Stimulated activated CD8-positive, alpha-beta memory T cell treated with anti-CD3 and anti-CD28 coated beads, Interleukin-2, amount 100 ng/mL, for 1 hour (primary cell): ENCODE measurements around the gene HOGA1.
"Not testable (repeated sequence)": the region's sequence is repeated elsewhere in the genome, so short reads cannot be mapped to it uniquely, and the experiment has no call there.

Experiments
- DNase-seq, 2 donors: peaks; one replicate each; pipeline ENCODE4 v3.0.0-alpha.2; 2020; ENCODE audit warnings: low read depth in 2 of 2

HOGA1 gene

DNA sequence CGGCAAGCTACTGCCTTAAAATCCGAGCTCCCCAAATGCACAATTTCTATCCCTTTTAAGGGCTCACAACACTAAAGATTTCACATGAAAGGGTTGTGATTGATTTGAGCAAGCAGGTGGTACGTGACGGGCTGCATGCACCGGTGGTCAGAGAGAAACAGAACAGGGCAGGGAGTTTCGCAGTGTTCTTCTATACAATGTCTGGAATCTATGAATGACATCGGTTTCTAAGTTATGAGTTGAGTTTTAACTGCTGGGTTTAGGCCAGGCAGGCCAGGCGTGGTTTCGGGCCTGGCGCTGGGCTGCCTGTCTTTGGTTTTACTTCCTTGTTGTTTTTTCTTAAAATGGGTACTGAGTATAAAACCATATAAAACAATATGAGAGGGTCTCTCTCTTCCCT lies 28.6 kb upstream of the HOGA1 start:
- DNase-seq = not testable (repeated sequence)

DNA sequence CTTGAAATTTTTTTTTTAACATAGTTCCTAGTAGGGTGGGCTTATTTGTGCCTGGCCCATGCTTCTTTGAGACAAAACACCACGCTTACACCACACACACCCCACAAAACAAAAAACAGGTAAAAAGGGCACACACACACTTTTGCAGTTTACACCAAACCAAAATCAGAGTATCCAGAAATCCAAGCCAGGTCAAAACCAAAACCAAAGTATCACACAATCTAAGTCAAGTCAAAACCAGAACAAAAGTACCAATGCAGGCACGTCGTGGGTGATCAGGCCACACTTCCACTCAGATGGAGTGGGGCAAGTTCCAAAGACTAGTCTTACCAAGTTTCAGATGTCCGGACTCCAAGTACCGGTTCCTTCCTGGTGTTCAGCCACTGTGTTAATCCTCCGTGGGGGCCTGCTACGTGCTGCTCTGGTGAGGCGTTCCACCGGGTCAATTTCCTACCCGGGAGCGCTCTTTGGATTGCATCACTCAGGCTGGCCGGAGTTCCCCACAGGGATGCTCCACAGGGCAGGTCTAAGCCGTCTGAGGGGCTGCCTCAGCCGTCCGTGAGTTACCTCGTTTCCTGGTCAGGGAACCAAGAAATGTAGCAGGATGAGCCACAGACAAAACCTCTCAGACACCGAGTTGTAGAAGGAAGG lies 23.3 kb upstream of the HOGA1 start:
- not testable (repeated sequence) for DNase-seq

DNA sequence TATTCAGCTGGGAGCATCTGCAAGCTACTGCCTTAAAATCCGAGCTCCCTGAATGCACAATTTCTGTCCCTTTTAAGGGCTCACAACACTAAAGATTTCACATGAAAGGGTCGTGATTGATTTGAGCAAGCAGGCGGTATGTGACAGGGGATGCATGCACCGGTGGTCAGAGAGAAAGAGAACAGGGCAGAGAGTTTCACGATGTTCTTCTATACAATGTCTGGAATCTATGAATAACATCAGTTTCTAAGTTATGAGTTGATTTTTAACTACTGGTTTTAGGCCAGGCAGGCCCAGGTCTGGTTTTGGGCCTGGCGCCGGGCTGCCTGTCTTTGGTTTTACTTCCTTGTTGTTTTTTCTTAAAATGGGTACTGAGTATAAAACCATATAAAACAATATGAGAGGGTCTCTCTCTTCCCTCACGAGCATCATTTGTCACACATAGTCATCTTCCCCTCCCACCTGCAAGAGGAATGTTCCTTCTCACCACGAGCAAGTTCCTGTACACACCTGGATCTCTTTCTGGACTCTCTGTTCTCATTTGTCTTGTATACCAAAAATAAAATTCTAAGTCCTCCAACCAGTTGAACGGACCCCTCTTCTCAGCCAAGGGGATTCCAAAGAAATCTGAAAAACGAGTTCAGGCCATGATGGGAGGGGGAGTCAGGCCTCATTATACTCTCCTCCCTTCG lies 22.7 kb upstream of the HOGA1 start:
- DNase-seq = not testable (repeated sequence)

DNA sequence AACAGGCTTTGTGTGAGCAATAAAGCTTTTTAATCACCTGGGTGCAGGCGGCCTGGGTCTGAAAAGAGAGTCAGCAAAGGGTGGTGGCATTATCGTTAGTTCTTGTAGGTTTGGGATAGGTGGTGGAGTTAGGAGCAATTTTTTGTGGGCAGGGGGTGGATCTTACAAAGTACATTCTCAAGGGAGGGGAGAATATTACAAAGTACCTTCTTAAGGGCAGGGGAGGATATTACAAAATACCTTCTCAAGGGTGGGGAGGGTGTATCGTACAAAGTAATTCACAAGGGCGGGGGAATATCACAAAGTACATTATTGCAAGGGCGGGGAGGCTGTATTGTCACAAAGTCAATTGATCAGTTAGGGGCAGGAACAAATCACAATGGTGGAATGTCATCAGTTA lies 21.9 kb upstream of the HOGA1 start:
- DNase-seq = not testable (repeated sequence)

DNA sequence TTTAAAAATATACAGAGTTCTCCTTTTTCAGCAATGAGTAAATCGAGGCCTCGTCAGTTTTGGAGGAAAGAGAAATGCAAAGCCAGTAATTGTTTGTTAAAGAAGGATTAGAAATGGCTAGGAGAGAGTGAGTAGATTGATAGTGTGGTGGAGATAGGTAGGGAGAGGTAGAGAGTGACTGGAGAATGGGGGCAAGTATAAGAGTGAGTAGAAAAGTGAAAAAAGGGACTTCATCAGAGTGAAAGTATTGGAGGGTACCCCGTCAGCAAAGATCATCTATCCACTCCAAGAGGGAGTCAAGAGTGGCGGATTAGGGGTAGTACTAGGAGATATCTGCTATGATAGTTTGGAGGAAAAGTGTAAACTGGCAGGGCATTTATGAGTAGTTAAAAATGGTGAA lies 20.9 kb upstream of the HOGA1 start:
- DNase-seq = no peak

DNA sequence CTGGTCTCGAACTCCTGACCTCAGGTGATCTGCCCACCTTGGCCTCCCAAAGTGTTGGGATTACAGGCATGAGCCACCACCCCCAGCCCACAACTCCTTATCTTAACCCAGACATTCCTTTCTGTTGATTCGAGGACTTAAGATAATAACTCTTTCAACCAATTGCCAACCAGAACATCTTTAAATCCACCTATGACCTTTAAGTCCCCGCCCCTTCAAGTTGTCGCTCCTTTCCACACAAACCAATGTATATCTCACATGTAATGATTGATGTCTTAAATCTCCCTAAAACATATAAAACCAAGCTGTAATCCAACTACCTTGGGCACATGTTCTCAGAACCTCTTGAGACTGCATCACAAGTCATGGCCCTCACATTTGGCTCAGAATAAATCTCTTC lies 19.4 kb upstream of the HOGA1 start:
- DNase-seq = no peak

DNA sequence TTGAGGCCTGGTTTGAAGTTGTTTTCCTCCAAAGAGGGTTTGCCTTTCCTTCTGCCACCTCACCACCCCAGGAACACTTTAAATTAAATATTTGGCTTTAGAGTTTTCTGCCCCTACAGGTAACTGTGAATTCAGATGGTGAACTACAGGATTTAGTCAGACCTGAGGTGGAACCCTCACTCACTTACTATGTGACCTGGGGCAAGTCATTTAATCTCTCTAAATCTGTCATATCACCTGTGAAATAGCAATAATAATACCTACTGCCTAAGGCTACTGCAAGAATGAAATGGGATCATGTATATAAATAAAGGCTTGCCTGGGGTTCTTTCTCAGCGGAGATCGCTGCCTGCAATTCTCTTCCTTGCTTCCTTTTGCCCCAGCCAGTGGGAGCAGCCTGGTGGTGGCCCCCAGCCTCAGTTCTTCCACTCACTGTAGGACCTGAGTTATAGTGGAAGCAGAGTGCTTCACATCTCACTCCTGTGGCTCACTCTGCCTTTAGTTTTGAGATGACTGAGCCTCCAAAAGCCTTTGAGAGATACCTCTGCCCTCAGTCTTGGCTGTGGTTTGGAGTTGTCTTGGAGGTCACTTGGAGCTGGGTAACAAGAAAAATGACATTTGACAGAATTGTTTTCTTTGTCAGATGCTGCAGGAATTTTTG lies 17.7 kb upstream of the HOGA1 start:
- DNase-seq = no peak

DNA sequence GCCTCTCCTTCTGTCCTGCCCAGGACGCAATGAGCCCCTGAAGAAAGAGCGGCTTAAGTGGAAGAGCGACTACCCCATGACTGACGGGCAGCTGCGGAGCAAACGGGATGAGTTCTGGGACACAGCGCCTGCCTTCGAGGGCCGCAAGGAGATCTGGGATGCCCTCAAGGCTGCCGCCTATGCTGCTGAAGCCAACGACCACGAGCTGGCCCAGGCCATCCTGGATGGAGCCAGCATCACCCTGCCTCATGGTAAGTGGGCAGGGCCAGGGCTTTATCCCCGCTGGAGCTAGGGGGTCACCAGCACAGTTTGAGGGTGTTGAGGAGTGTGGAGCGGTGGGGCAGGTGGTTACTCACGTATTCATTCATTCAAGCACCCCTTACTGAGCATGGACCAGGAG lies 16.3 kb upstream of the HOGA1 start:
- no peak for DNase-seq

DNA sequence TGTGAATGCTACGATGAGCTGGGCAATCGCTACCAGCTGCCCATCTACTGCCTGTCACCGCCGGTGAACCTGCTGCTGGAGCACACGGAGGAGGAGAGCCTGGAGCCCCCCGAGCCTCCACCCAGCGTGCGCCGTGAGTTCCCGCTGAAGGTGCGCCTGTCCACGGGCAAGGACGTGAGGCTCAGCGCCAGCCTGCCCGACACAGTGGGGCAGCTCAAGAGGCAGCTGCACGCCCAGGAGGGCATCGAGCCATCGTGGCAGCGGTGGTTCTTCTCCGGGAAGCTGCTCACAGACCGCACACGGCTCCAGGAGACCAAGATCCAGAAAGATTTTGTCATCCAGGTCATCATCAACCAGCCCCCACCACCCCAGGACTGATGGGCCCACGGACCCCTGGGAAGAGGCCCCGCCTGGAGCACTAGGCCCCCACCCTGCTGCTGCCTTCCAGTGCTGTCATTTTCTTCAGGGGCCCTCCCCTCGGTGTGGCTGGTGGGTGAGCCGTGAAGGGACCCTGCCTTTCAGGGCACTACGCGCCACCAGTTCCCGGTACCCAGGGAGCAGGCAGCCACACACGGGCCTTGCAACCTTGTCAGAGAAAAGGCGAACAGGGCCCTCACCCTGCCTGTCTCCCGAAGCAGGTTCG lies 13.9 kb upstream of the HOGA1 start:
- DNase-seq = no peak

DNA sequence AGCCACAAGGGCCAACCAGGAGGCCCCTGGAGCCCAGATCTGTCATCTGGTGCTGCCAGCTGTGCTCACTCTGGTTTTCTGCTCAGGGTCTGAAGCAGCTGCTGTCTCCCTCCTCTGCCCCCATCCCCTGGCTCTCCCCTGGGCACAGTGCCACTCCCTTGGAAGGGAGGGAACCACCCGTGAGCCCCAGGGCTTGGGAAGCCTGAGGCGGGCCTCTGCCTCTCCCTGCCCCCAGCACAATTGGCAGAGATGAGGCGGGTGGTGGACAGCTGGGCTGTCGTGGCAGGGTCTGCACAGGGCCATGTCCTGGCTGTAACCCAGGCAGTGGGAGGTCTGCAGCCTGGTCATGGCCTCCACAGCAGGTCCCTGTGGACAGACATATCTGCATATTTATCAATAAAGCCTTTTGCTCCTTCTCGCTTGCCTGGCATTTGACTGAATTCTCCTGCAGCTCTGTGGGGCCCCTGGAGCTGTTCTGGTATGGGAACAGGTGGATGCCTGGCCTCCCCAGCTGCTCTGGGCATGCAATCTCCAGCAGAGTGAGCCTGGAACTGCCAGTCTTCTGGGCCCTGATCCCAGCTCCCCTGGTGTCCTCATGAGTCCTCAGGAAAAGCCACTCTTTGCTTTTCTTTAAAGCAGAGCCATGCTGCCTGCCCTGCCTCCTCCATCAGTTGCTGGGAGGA lies 13.3 kb upstream of the HOGA1 start:
- no peak for DNase-seq

DNA sequence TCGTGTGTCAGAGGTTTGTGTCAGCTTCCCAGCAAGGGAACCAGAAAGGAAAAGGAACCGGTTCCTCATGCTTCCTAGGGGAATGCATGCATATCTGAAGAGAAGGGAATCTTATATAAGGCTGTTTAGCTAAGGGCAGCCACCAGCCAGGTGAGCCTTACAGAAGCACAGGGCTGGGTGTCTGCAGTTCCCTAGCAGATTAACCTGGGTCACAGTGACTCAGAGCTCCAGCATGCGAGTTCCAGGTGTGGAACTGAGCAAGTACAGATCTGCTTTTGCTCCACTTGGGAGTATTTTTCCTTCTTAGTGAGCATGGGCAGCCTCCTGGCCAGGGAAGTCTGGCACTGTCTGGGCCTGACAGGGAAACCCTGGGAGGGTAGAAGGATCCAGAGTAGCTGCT lies 12.6 kb upstream of the HOGA1 start:
- DNase-seq = no peak

DNA sequence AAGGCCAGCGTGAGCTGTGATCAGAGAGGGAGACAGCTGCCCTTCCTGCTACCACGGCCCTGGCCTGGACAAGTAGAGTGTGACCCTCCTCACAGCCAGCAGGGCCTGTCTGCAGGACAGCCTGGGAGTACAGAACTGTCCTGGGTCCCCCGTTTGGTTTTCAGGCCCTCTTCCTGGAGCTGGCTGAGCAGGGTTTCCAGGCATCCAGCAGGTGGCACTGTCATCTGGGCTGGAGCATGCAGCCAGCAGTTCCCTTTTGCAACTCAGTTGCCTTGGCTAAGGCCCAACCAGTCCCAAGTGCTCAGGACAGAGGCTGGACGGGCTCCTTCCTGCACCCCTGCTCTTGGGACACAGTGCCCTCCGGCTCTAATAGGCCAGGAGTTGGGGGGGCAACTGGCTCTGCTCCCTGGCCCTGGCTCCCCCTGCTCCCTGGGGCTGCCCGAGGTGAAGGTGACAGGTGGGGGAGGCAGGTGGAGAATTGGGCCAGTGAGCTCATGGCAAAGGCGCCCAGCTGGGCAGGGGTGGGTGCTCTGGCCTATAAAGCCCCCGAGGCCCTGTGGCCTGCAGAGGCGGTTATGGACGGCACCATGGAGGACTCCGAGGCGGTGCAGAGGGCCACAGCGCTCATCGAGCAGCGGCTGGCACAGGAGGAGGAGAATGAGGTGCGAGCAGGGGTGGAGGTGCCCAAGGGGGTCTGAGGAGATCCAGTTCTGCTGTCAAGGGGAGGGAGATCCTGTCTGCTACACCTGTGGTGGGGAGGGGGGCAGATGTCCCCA lies 11.8 kb upstream of the HOGA1 start, which contains the start of gene ANKRD2:
TSS of gene ANKRD2 (plus strand) at position 566 of the 776 bp plus-strand sequence. CDS start at position 576, 10 bp downstream.
- peak; percentile 6 to 17 for DNase-seq

DNA sequence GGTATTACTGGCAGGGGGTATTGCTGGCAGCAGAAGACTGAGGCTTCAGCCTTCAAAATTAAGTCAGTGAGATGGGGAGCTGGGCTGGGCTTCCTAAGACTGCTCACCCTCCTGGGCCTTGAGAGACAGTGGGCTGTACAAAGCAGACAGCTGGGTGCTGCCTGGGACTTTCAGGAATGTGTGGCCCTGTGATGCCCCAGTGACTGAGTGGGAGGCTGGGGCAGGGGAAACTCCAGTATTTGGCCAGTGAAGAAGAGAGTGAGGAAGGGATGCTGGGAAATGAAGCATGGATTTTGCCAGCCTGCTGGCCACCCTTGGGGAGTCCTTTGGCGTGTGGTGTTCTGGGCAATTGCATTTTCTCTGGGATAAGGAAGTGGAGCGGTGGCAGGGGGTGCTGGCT lies 11.2 kb upstream of the HOGA1 start:
- DNase-seq = no peak

DNA sequence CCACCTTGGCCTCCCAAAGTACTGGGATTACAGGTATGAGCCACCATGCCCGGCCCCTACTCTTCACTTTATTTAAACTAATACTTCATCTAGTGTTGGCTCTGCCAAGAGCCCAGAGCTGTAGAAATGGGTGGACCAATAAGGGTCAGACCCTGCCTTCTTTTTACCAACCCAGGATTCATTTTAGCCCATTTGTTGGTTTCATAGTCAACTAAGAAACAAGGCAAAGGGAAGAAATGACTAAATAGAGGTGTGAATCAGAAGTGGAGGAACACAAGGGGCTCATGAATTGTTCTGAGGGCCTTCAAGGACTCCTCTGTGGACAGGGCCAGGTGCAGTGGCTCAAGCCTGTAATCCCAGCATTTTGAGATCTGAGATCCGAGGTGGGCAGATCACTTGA lies 10.5 kb upstream of the HOGA1 start:
- DNase-seq = no peak

DNA sequence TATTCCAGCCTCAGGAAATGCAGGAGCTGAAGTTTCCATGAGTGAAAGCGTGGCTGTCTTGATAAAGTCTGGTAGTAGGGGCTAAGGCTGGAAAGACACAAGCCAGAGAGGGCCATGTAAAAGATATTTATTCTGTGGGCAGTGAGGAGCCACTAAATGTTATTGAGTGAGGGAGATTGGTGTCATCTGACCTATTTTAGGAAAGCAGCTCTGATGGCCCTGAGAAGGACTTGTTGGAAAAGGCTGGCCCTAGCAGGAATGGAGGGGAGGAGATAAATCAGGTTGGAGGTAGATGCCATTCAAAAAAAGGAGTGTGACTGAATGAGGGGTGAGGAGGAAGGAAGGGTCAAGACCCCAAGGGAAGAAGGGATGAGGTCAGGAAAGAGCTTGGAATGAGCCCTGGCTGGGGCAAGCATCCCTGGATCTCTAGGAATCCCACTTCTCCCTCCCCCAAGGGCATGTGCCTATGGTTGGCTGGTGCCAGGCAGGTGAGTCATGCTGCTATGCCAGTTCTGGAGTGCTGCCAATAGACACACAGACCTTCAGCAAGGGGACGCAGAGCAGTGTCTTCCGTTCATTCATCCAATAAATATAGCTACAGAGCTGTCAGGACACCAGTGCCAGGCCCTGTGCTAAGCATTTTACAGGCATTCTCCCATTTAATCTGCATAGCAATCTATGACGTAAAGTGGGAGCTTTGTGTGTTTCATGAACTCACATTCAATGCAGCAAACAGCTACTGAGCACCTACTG lies 9.6 kb upstream of the HOGA1 start:
- no peak for DNase-seq

DNA sequence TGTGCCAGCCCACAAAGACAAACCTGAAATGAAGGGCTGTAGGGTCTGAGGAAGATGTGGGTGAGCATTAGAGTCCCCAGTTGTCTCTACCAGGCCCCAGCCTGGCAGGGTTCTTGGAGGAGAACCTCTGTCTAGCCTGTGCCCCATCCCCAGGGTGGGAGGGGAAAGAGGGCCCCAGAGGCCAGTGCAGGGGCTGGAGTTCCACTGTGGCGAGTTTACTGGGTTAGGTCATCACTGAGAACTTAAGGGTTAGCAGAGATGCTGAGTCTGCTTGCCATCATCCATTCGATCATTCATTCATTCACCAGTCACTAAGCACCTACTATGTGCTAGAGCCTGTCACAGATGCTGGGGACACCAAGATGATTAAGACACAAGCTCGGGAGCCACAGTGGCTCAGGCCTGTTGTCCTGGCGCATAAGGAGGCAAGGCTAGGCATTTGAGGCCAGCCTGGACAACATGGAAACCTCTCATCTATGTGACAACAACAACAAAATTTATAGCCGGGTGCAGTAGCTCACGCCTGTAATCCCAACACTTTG lies 9.0 kb upstream of the HOGA1 start:
- no peak for DNase-seq

DNA sequence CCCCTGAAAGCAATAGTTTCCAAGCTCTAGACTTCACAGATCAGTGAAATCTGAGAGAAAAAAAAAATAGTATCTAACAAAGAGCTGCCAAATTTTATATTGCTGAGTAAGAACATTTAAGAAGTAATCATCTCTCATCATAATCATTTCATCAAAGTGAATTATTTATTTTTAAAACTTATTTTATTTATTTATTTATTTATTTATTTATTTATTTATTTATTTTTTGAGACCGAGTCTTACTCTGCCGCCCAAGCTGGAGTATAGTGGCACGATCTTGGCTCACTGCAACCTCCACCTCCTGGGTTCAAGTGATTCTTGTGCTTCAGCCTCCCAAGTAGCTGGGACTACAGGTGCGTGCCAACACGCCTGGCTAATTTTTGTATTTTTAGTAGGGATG lies 7.7 kb upstream of the HOGA1 start:
- not testable (repeated sequence) for DNase-seq

DNA sequence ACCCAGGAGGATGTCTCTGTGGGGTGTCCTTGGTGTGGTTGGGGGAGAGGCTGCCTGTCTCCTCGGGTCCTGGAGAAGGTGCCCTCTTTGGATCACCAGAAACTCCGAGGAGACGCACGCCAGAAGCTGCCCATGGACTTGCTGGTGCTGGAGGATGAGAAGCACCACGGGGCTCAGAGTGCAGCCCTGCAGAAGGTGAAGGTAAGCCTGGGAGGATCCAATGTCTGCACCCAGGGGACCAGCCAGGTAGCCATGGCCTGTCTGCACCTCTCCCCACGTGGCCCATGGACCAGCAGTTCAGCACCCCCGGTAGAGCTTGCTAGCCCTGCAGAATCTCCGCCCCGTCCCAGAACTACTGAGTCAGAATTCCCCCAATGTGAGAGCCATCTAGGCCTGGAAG lies 6.5 kb upstream of the HOGA1 start:
- no peak for DNase-seq

DNA sequence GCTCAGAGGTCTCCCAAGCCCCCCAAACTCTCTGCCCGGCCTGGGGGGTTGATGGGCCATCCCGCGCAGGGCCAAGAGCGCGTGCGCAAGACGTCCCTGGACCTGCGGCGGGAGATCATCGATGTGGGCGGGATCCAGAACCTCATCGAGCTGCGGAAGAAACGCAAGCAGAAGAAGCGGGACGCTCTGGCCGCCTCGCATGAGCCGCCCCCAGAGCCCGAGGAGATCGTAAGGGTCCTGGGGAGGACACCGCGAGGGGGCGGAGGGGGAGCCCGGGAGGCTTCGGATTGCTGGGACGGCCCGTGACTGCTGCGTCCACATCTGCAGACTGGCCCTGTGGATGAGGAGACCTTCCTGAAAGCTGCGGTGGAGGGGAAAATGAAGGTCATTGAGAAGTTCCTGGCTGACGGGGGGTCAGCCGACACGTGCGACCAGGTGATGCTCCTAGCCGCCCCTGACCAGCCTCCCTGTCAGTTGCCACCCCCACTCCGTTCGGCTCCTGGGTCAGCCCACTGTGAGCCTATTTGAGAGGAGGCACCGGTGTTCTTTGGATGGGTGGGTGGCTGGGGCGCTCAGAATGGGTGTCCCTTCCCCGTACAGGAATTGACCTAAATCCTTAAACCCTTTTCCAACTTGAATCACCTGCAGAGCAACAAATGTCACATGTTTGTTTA lies 5.9 kb upstream of the HOGA1 start:
- DNase-seq = no peak
